KOPT-K1 (cell line): ENCODE results near the gene SH3D19.

Source experiments
- H3K27ac ChIP-seq: fragments of 200-600 bp; sonication (generic); 2 replicates; pipeline ENCODE4 v1.5.1; 2016; ENCODE audit warnings: antibody characterized with exemption, mild to moderate bottlenecking, low read depth, low read length; ENCODE audit not compliant: poor library complexity, severe bottlenecking
- H3K36me3 ChIP-seq: fragments of 200-600 bp; sonication (generic); 2 replicates; pipeline ENCODE4 v1.5.1; 2017; ENCODE audit warnings: antibody characterized with exemption, mild to moderate bottlenecking, low read length, moderate library complexity; ENCODE audit not compliant: insufficient read depth
- H3K9me3 ChIP-seq: fragments of 200-600 bp; sonication (generic); 2 replicates; pipeline ENCODE4 v1.5.1; 2017; ENCODE audit warnings: antibody characterized with exemption, low read length, mild to moderate bottlenecking; ENCODE audit not compliant: insufficient read depth, poor library complexity, severe bottlenecking

Gene SH3D19

GRCh38 chr4:151114338-151114737 is 211.1 kb downstream of the SH3D19 start:
- Histone ChIP-seq H3K9me3 (no peaks in the 10 kb centered on the region), H3K36me3 (peaks cover 31% of the 10 kb centered on the region), H3K27ac (no peak overlapping the region)

- peaks cover 67% of the 10 kb centered on the region for H3K36me3 ChIP-seq
- no peak overlapping the region for H3K27ac ChIP-seq
- H3K9me3 ChIP-seq, result no peaks in the 10 kb centered on the region
These were observed 215.2 kb downstream of the SH3D19 start for GRCh38 chr4:151110236-151110635.

GRCh38 chr4:151107063-151107462 is 218.3 kb downstream of the SH3D19 start:
- Histone ChIP-seq H3K36me3 (peaks cover 86% of the 10 kb centered on the region), H3K27ac (no peak overlapping the region)

GRCh38 chr4:151105454-151106032 is 219.9 kb downstream of the SH3D19 start:
- Histone ChIP-seq H3K9me3 (no peaks in the 10 kb centered on the region), H3K36me3 (peaks cover 93% of the 10 kb centered on the region), H3K27ac (no peak overlapping the region)

More at GRCh38 chr4:151107063-151107462, 218.3 kb downstream of the SH3D19 start:
- H3K9me3 ChIP-seq, result no peaks in the 10 kb centered on the region

- no peak overlapping the region for H3K27ac ChIP-seq
- H3K36me3 ChIP-seq, result peaks cover 87% of the 10 kb centered on the region
- H3K9me3 ChIP-seq, result no peaks in the 10 kb centered on the region
These were observed 220.8 kb downstream of the SH3D19 start for GRCh38 chr4:151104621-151105020.

- Histone ChIP-seq H3K36me3 (peaks cover 83% of the 10 kb centered on the region), H3K9me3 (no peaks in the 10 kb centered on the region), H3K27ac (no peak overlapping the region)
These were observed 221.6 kb downstream of the SH3D19 start for GRCh38 chr4:151103758-151104157.

- peak overlapping the region; percentile 80 for H3K27ac ChIP-seq
- no peaks in the 10 kb centered on the region for H3K9me3 ChIP-seq
- H3K36me3 ChIP-seq, result peaks cover 53% of the 10 kb centered on the region
These were observed 224.9 kb downstream of the SH3D19 start for GRCh38 chr4:151100531-151100930.

- peak overlapping the region; percentile 80 for H3K27ac ChIP-seq
- no peaks in the 10 kb centered on the region for H3K9me3 ChIP-seq
- H3K36me3 ChIP-seq, result peaks cover 47% of the 10 kb centered on the region
These were observed 225.4 kb downstream of the SH3D19 start for GRCh38 chr4:151099976-151100417.

GRCh38 chr4:151099229-151099975 is 226.0 kb downstream of the SH3D19 start, which contains the start of gene RPS3A:
RPS3A (plus strand) TSS chr4:151099628; CDS start chr4:151099653, 25 bp downstream.
- H3K36me3 ChIP-seq, result peaks cover 41% of the 10 kb centered on the region
- H3K27ac ChIP-seq, result peak within 1 kb of the TSS; percentile 80
- H3K9me3 ChIP-seq, result no peaks in the 10 kb centered on the region

- peaks cover 36% of the 10 kb centered on the region for H3K36me3 ChIP-seq
- H3K27ac ChIP-seq, result peak overlapping the region; percentile 80
- no peaks in the 10 kb centered on the region for H3K9me3 ChIP-seq
These were observed 226.5 kb downstream of the SH3D19 start for GRCh38 chr4:151098979-151099228.

GRCh38 chr4:151097759-151098158 is 227.6 kb downstream of the SH3D19 start:
- no peaks in the 10 kb centered on the region for H3K9me3 ChIP-seq
- no peak overlapping the region for H3K27ac ChIP-seq
- peaks cover 25% of the 10 kb centered on the region for H3K36me3 ChIP-seq

- Histone ChIP-seq H3K36me3 (no peaks in the 10 kb centered on the region), H3K27ac (no peak overlapping the region), H3K9me3 (no peaks in the 10 kb centered on the region)
These were observed 230.3 kb downstream of the SH3D19 start for GRCh38 chr4:151095142-151095541.

GRCh38 chr4:151094290-151094751 is 231.1 kb downstream of the SH3D19 start:
- H3K36me3 ChIP-seq, result no peaks in the 10 kb centered on the region
- H3K9me3 ChIP-seq, result no peaks in the 10 kb centered on the region
- no peak overlapping the region for H3K27ac ChIP-seq

- Histone ChIP-seq H3K9me3 (no peaks in the 10 kb centered on the region), H3K27ac (no peak overlapping the region), H3K36me3 (no peaks in the 10 kb centered on the region)
These were observed 232.2 kb downstream of the SH3D19 start for GRCh38 chr4:151093203-151093602.

- Histone ChIP-seq H3K9me3 (no peaks in the 10 kb centered on the region), H3K36me3 (no peaks in the 10 kb centered on the region), H3K27ac (no peak overlapping the region)
These were observed 232.9 kb downstream of the SH3D19 start for GRCh38 chr4:151092488-151092887.

- Histone ChIP-seq H3K27ac (no peak overlapping the region), H3K9me3 (no peaks in the 10 kb centered on the region), H3K36me3 (no peaks in the 10 kb centered on the region)
These were observed 234.4 kb downstream of the SH3D19 start for GRCh38 chr4:151091047-151091446.
